GM21367 (cell line): ENCODE data around the gene TTC14.
"Not testable (repeated sequence)": the region's sequence is repeated elsewhere in the genome, so short reads cannot be mapped to it uniquely, and the experiment has no call there.

Experiments
- ATAC-seq: cut with Tn5 transposase; IDR thresholded peaks from one replicate; pipeline ENCODE4 v1.9.1; 2021; ENCODE audit not compliant: unreplicated experiment

TTC14 gene

GRCh38 chr3:180601688-180602666 is at the start of gene TTC14:
Gene TTC14, plus strand, starts transcription at chr3:180602163. Its CDS starts 99 bp downstream, at chr3:180602262.
- peak; percentile 97 for ATAC-seq

- ATAC-seq, result no peak
Observed at GRCh38 chr3:180563406-180563805, 38.6 kb upstream of the TTC14 start.

GRCh38 chr3:180564676-180565075 is 37.3 kb upstream of the TTC14 start:
- no peak for ATAC-seq

DNA sequence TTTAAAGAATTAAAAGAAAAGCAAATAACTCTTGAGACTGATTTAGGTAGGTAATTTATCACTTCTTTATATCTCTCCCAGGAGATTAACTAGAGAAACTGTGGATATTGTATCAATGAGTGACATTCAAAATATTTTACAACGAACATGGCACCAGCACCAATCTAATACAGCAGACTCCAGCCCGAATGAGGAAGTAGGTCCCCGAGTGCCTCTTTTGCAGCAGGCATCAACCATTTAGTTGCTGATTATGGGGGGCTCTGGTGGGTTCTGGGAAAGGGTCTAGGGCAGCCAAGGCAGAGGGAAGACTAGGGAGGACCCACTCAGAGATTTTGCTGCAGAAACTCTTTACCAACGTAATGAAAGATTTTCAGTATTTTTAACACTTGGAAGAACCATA is 31.7 kb upstream of the TTC14 start:
- ATAC-seq, result no peak

GRCh38 chr3:180571831-180572598 is 29.9 kb upstream of the TTC14 start:
- peak; percentile 89 for ATAC-seq

- no peak for ATAC-seq
Observed at GRCh38 chr3:180575571-180575970, 26.4 kb upstream of the TTC14 start.

GRCh38 chr3:180580934-180581333 is 21.0 kb upstream of the TTC14 start:
- ATAC-seq, result no peak

- ATAC-seq, result no peak
Observed at GRCh38 chr3:180590396-180590795, 11.6 kb upstream of the TTC14 start.

DNA sequence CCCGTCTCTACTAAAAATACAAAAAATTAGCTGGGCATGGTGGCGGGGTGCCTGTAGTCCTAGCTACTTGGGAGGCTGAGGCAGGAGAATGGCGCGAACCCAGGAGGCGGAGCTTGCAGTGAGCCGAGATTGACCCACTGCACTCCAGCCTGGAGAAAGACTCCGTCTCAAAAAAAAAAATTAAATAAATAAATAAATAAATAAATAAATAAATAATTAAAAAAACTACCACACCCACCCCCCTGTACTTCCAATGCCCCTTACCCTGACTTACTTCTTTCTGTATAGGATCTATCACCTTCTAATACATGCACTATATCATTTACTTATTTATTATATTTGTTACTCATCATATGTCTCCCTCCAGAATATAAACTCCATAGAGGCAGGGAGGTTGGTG is 8.3 kb upstream of the TTC14 start:
- not testable (repeated sequence) for ATAC-seq

DNA sequence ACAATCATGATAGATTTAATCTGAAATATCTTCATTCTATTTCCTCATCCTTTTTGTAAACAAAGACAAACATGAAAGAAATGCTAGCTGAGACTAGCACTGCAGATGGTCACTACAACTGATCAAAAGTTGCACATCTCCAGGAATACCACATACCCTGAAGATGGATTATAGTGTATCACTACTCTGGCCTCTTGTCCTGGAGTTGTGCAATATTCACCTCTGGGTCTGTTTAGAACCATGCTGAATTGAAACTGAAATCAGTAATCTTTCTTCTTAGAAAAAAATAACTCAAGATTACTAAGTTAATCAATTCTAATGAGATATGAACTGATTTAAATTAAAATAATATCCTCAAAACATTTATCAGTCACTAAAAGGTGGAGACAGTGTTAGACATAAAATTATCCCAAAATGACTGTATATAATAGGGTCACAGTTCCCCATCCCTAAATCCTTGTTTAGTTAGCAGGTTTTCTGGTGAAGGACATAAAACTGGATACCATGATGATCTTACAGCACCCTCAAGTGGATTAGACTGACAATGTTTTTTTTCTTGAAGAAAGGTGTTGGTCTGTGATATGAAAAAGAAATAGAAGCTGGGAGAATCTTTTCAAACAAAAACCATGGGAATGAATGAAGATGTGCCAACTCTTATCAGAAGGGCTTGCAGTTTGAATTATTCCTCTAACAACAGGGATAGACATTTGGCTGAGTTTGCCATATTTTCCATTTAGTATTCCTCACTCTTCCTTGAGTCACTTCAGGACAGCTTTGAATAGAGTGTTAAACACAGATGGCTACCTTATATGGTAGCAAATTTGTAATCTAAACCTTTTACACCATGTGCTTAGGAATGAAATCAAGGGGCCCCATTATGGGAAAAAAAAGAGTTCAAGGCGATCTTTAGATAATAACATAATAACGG is 7.1 kb upstream of the TTC14 start:
- ATAC-seq, result peak; percentile 81

DNA sequence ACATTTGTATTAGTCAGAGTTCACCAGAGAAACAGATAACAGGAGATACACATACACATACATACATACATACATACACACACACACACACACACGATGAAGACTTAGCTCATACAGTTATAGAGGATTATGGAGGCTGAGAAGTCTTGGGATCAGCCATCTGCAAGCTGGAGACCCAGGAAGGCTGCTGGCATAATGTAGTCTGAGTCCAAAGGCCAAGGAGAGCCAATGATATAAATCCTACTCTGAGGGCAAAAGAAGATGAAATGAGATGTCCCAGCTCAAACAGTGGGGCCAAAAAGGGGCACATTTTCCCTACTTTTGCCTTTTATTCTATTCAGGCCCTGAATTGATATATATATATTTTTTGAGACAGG is 6.4 kb upstream of the TTC14 start:
- no peak for ATAC-seq

GRCh38 chr3:180600473-180600872 is 1.5 kb upstream of the TTC14 start:
- no peak for ATAC-seq

DNA sequence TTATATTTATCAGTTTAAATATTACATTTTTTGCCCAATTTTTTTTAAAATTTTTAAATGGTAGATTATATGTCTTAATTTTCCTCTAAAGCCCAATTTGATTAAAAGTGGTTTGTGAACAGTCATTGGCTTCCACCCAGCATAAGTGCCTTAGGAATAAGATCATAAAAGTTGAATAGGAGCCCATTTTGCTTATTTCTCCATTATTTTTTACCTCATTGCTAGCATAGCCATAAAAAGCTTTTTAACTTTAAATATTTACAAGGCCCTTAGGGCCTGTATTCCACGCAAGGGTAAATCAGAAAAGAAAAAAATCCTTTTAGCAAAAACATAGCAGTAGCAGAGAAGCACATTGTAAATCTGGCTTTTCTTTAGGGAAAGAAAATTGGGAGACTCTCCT is 9.0 kb downstream of the TTC14 start:
- no peak for ATAC-seq

GRCh38 chr3:180612364-180612763 is 10.4 kb downstream of the TTC14 start:
- ATAC-seq, result no peak

GRCh38 chr3:180615954-180616353 is 14.0 kb downstream of the TTC14 start:
- ATAC-seq, result no peak

DNA sequence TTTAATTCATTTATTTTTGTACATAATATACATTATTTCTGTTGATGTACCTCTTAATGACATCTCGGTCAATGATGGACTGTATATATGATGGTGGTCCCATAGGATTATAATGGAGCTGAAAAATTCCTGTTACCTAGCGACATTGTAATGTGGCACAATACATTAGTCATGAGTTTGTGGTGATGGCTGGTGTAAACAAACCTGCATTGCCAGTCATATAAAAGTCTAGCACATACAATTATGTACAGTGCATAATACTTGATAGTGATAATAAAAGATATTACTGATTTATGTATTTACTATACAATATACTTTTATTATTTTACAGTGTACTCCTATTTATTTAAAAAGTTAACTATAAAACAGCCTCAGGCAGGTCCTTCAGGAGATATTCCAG is 15.1 kb downstream of the TTC14 start:
- no peak for ATAC-seq

GRCh38 chr3:180618563-180618962 is 16.6 kb downstream of the TTC14 start:
- not testable (repeated sequence) for ATAC-seq

DNA sequence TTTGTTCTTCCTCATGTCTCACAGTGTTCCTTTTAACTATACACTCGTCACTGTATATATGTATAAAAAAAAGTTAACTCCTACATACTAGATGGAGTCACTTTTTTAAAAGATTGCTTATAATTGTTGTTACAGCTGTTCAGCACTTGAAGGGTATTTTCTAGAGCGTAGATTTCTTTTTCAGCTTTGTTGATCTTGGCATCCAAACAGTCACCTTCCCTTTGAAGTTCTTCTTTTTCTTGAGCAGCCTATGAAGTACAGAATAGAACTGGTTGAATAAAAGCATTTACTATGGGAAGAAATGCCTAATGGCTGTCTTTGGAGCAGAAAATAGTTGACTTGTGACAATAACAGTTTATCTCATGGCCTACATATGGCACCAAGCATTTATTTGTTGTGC is 17.8 kb downstream of the TTC14 start:
- no peak for ATAC-seq

- peak; percentile 55 for ATAC-seq
Observed at GRCh38 chr3:180624714-180625113, 22.8 kb downstream of the TTC14 start.

DNA sequence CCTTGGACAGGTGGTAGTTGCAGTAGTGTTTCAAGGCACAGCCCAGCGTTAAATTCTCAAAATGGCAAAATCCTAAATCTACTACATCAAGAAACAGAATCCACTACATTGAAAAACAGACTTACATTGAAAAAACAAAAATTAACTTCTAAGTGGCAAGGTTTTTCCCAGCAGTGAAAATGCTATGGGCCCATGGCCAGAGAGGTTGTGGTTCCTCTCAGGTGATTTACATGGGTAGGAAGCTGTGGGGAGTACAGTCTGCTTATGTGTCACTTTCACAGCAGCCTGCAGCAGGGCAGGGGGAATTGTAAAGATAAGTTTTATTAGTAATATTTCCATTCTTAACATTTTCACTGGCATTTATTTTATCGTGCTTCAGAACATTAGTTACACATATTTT is 24.9 kb downstream of the TTC14 start:
- peak; percentile 96 for ATAC-seq

GRCh38 chr3:180630371-180630770 is 28.4 kb downstream of the TTC14 start:
- no peak for ATAC-seq
